WTC11 (cell line): ENCODE data around the gene NACC2.
"Not testable (repeated sequence)": the region's sequence is repeated elsewhere in the genome, so short reads cannot be mapped to it uniquely, and the experiment has no call there.

ENCODE experiments used
- CBFB ChIP-seq: sonication (generic); formaldehyde crosslinking; IDR thresholded peaks from 2 replicates; pipeline ENCODE4 v1.8.1; 2022; ENCODE audit warnings: mild to moderate bottlenecking, low read depth, missing genetic modification reagents
- CREB1 ChIP-seq: sonication (generic); formaldehyde crosslinking; IDR thresholded peaks from 2 replicates; pipeline ENCODE4 v1.8.0; 2023; ENCODE audit warnings: mild to moderate bottlenecking, missing genetic modification reagents
- NR3C1 ChIP-seq: sonication (generic); formaldehyde crosslinking; conservative IDR thresholded peaks from 2 replicates; pipeline ENCODE4 v1.8.1; 2023; ENCODE audit warnings: low read depth, mild to moderate bottlenecking, missing genetic modification reagents
- SP1 ChIP-seq: sonication (generic); formaldehyde crosslinking; conservative IDR thresholded peaks from 2 replicates; pipeline ENCODE4 v1.8.1; 2022; ENCODE audit warnings: missing genetic modification reagents
- ZNF416 ChIP-seq: fragments of 250-450 bp; sonication (Bioruptor Pico); IDR thresholded peaks from 2 replicates; pipeline ENCODE4 v1.9.0; 2021; ENCODE audit warnings: mild to moderate bottlenecking, inconsistent platforms
- ZNF423 ChIP-seq: fragments of 250-450 bp; sonication (Bioruptor Pico); IDR thresholded peaks from 2 replicates; pipeline ENCODE4 v2.1.2; 2022; ENCODE audit warnings: mild to moderate bottlenecking, moderate library complexity
- TF ChIP-seq, protein P1 (sequence below): sonication (generic); formaldehyde crosslinking; IDR thresholded peaks from 2 replicates; pipeline ENCODE4 v1.8.1; 2022; ENCODE audit warnings: missing genetic modification reagents, borderline replicate concordance
- TF ChIP-seq, protein P2 (sequence below): fragments of 200-600 bp; IDR thresholded peaks from 2 replicates; pipeline ENCODE4 v1.8.0; 2022; ENCODE audit warnings: antibody characterized with exemption
- TF ChIP-seq, protein P3 (sequence below): sonication (generic); formaldehyde crosslinking; IDR thresholded peaks from 2 replicates; pipeline ENCODE4 v1.8.1; 2023; ENCODE audit warnings: mild to moderate bottlenecking, missing genetic modification reagents, borderline replicate concordance
- TF ChIP-seq, protein P4 (sequence below): sonication (generic); formaldehyde crosslinking; IDR thresholded peaks from 2 replicates; pipeline ENCODE4 v1.8.0; 2022; ENCODE audit warnings: mild to moderate bottlenecking, missing genetic modification reagents

DNA sequence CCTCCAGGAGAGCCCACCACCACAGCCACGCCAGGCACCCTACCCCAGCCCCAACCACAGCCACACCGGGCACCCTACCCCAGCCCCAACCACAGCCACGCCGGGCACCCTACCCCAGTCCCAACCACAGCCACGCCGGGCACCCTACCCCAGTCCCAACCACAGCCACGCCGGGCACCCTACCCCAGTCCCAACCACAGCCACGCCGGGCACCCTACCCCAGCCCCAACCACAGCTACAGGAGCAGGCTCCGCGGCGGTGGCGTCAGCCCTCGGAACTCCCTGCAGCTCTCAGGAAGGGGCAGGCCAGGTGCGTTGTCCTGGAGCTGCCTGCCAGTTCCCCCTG is 128.2 kb downstream of the NACC2 start:
- TF ChIP-seq, protein P1, sequence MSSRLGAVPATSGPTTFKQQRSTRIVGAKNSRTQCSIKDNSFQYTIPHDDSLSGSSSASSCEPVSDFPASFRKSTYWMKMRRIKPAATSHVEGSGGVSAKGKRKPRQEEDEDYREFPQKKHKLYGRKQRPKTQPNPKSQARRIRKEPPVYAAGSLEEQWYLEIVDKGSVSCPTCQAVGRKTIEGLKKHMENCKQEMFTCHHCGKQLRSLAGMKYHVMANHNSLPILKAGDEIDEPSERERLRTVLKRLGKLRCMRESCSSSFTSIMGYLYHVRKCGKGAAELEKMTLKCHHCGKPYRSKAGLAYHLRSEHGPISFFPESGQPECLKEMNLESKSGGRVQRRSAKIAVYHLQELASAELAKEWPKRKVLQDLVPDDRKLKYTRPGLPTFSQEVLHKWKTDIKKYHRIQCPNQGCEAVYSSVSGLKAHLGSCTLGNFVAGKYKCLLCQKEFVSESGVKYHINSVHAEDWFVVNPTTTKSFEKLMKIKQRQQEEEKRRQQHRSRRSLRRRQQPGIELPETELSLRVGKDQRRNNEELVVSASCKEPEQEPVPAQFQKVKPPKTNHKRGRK (CRISPR knock-in tag), result not testable (repeated sequence)
- not testable (repeated sequence) for TF ChIP-seq ZNF423 (CRISPR knock-in tag); NR3C1 (CRISPR knock-in tag); CREB1; CBFB; SP1 (CRISPR knock-in tag); ZNF416 (CRISPR knock-in tag)
- TF ChIP-seq, protein P2, sequence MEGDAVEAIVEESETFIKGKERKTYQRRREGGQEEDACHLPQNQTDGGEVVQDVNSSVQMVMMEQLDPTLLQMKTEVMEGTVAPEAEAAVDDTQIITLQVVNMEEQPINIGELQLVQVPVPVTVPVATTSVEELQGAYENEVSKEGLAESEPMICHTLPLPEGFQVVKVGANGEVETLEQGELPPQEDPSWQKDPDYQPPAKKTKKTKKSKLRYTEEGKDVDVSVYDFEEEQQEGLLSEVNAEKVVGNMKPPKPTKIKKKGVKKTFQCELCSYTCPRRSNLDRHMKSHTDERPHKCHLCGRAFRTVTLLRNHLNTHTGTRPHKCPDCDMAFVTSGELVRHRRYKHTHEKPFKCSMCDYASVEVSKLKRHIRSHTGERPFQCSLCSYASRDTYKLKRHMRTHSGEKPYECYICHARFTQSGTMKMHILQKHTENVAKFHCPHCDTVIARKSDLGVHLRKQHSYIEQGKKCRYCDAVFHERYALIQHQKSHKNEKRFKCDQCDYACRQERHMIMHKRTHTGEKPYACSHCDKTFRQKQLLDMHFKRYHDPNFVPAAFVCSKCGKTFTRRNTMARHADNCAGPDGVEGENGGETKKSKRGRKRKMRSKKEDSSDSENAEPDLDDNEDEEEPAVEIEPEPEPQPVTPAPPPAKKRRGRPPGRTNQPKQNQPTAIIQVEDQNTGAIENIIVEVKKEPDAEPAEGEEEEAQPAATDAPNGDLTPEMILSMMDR, result not testable (repeated sequence)
- TF ChIP-seq, protein P3, sequence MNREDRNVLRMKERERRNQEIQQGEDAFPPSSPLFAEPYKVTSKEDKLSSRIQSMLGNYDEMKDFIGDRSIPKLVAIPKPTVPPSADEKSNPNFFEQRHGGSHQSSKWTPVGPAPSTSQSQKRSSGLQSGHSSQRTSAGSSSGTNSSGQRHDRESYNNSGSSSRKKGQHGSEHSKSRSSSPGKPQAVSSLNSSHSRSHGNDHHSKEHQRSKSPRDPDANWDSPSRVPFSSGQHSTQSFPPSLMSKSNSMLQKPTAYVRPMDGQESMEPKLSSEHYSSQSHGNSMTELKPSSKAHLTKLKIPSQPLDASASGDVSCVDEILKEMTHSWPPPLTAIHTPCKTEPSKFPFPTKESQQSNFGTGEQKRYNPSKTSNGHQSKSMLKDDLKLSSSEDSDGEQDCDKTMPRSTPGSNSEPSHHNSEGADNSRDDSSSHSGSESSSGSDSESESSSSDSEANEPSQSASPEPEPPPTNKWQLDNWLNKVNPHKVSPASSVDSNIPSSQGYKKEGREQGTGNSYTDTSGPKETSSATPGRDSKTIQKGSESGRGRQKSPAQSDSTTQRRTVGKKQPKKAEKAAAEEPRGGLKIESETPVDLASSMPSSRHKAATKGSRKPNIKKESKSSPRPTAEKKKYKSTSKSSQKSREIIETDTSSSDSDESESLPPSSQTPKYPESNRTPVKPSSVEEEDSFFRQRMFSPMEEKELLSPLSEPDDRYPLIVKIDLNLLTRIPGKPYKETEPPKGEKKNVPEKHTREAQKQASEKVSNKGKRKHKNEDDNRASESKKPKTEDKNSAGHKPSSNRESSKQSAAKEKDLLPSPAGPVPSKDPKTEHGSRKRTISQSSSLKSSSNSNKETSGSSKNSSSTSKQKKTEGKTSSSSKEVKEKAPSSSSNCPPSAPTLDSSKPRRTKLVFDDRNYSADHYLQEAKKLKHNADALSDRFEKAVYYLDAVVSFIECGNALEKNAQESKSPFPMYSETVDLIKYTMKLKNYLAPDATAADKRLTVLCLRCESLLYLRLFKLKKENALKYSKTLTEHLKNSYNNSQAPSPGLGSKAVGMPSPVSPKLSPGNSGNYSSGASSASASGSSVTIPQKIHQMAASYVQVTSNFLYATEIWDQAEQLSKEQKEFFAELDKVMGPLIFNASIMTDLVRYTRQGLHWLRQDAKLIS (CRISPR knock-in tag), result not testable (repeated sequence)
- TF ChIP-seq, protein P4, sequence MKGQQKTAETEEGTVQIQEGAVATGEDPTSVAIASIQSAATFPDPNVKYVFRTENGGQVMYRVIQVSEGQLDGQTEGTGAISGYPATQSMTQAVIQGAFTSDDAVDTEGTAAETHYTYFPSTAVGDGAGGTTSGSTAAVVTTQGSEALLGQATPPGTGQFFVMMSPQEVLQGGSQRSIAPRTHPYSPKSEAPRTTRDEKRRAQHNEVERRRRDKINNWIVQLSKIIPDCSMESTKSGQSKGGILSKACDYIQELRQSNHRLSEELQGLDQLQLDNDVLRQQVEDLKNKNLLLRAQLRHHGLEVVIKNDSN (CRISPR knock-in tag), result not testable (repeated sequence)
